Nephron (organoid): ENCODE measurements around the gene BNIP2.
"Not testable (repeated sequence)": the region's sequence is repeated elsewhere in the genome, so short reads cannot be mapped to it uniquely, and the experiment has no call there.

Source experiments
- H3K27ac Mint-ChIP-seq, 3 experiments: 2 replicates each; pipeline ENCODE4 v1.8.0; 2020; ENCODE audit warnings: mixed read lengths in 3 of 3, mild to moderate bottlenecking in 2 of 3, moderate library complexity in 1 of 3
- H3K27me3 Mint-ChIP-seq: 2 replicates; pipeline ENCODE4 v1.8.0; 2021; ENCODE audit warnings: low read depth, mild to moderate bottlenecking, moderate library complexity, mixed read lengths
- H3K36me3 Mint-ChIP-seq: 2 replicates; pipeline ENCODE4 v1.8.0; 2020; ENCODE audit warnings: low read depth, mixed read lengths
- H3K4me1 Mint-ChIP-seq: 2 replicates; pipeline ENCODE4 v1.8.0; 2020; ENCODE audit warnings: mixed read lengths
- H3K4me3 Mint-ChIP-seq, 3 experiments: 2 replicates each; pipeline ENCODE4 v1.8.0; 2020; ENCODE audit warnings: mild to moderate bottlenecking in 3 of 3, mixed read lengths in 3 of 3, moderate library complexity in 2 of 3
- H3K9me3 Mint-ChIP-seq: 2 replicates; pipeline ENCODE4 v1.8.0; 2020; ENCODE audit warnings: mixed read lengths
- TF ChIP-seq, protein P1 (sequence below), 3 experiments: fragments of 200-600 bp; sonication (generic); IDR thresholded peaks; one replicate each; pipeline ENCODE4 v1.5.0; 2021; ENCODE audit warnings: antibody characterized with exemption in 3 of 3; ENCODE audit not compliant: unreplicated experiment in 3 of 3

The BNIP2 gene

DNA sequence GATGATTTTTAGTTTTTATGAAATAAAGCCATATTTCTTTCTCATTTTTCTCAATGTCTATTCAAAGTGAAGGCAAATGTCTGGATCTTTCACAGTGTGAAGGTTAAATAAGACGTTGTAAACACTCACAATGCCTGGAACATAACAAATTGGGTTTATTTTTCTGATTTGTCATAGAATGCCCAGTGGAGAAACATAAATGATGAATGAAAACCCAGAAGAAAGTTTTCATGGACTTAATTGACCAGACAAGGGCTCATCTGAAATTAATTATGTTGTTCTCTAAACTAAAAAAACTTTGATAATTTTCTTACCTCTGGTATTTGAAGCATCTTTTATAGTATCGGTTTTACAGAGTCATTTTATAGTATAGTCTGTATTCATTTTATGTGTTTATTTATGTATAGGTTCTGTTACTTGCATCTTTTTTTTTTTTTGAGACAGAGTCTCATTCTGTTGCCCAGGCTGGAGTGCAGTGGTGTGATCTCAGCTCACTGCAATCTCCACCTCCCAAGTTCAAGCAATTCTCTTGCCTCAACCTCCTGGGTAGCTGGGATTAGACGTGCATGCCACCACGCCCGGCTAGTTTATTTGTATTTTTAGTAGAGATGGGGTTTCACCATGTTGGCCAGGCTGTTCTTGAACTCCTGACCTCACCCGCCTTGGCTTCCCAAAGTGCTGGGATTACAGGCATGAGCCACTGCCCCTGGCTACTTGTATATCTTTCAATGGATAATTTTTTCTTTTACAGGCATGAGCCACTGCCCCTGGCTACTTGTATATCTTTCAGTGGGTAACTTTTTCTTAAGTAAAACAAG is 15.1 kb upstream of the BNIP2 start:
- no peak overlapping the region for H3K4me3 Mint-ChIP-seq
- TF ChIP-seq, protein P1, sequence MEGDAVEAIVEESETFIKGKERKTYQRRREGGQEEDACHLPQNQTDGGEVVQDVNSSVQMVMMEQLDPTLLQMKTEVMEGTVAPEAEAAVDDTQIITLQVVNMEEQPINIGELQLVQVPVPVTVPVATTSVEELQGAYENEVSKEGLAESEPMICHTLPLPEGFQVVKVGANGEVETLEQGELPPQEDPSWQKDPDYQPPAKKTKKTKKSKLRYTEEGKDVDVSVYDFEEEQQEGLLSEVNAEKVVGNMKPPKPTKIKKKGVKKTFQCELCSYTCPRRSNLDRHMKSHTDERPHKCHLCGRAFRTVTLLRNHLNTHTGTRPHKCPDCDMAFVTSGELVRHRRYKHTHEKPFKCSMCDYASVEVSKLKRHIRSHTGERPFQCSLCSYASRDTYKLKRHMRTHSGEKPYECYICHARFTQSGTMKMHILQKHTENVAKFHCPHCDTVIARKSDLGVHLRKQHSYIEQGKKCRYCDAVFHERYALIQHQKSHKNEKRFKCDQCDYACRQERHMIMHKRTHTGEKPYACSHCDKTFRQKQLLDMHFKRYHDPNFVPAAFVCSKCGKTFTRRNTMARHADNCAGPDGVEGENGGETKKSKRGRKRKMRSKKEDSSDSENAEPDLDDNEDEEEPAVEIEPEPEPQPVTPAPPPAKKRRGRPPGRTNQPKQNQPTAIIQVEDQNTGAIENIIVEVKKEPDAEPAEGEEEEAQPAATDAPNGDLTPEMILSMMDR (IDR thresholded peaks at IDR 0.05; ENCODE audit: unreplicated experiment in 3 of 3): no peak
- peaks cover 3% of the 10 kb centered on the region for H3K9me3 Mint-ChIP-seq
- H3K36me3 Mint-ChIP-seq: no peaks in the 10 kb centered on the region
- peaks cover 10% of the 10 kb centered on the region for H3K27me3 Mint-ChIP-seq
- H3K4me1 Mint-ChIP-seq: no peaks in the 10 kb centered on the region
- H3K27ac Mint-ChIP-seq: no peak overlapping the region

DNA sequence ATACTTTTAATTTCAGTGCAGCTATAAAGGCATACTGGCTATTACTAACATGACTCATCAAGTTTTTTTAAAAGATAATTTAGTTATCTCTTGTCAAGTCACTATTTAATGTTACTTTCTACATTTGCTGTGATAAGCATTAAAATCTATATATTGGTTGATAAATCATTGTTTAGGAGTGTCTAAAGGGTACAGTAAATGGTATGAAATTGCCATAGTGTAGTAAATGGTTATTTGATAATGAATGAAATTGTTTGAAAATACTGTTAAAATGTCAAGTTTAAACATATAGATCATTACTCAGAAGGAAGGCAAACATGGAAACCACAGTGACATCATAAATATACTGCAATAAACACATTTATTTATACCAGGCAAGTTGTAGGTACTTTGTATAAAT is 13.2 kb upstream of the BNIP2 start:
- H3K4me3 Mint-ChIP-seq: no peak overlapping the region
- H3K27me3 Mint-ChIP-seq: peaks cover 10% of the 10 kb centered on the region
- no peaks in the 10 kb centered on the region for H3K36me3 Mint-ChIP-seq
- no peaks in the 10 kb centered on the region for H3K9me3 Mint-ChIP-seq
- no peak overlapping the region for H3K27ac Mint-ChIP-seq
- TF ChIP-seq, protein P1 (IDR thresholded peaks at IDR 0.05; ENCODE audit: unreplicated experiment in 3 of 3): no peak
- no peaks in the 10 kb centered on the region for H3K4me1 Mint-ChIP-seq

DNA sequence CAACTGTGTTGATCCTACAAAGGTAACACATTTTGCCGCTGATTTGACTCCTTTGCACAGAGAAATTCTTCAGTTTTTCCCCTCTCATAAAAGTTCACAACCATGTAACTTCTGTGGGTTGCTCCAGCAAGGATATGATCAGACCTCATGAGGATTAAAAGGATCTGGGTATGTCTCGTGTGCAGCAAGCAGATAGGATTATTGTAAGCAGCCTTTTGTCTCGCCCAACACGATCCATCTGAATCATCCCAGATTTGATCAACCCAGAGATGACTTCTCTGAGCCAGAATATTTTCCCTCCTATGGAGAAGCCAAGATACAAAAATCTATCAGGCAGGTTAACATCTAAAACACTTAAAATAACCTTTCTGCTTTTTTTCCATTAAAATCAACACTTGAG is 12.8 kb upstream of the BNIP2 start:
- H3K36me3 Mint-ChIP-seq: no peaks in the 10 kb centered on the region

DNA sequence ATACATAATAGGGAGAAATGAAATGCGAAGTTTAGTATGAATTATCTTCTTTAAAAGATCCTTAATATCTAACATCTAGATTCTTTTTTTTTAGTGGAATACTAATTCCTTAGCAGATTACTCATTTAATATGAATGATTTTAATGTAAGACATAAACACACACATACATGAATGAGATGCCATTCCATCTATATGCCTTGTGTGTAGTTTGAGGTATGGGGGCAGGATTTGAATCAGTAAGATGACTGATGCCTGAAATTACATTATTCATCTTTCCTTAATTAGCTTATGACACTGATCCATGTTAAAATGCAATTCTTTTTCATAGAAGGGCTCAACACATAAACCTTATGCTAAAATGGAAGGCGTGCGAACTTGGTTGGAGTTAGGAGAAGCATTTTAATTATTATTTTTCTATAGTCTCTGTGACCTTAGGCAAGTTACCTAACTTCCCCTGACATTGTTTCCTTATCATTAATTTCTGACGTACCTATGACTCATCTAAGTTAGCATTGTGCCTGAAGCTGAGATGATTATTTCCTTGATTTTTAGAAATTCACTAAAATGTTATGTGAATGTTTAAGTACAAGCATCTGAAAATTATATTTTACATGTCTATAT is 10.8 kb upstream of the BNIP2 start:
- H3K9me3 Mint-ChIP-seq: no peaks in the 10 kb centered on the region
- H3K36me3 Mint-ChIP-seq: no peaks in the 10 kb centered on the region
- no peak overlapping the region for H3K4me3 Mint-ChIP-seq
- peaks cover 13% of the 10 kb centered on the region for H3K27me3 Mint-ChIP-seq
- TF ChIP-seq, protein P1 (IDR thresholded peaks at IDR 0.05; ENCODE audit: unreplicated experiment in 3 of 3): no peak
- H3K4me1 Mint-ChIP-seq: no peaks in the 10 kb centered on the region
- no peak overlapping the region for H3K27ac Mint-ChIP-seq

More for the DNA sequence above, 12.8 kb upstream of the BNIP2 start:
- H3K4me1 Mint-ChIP-seq: no peaks in the 10 kb centered on the region
- H3K27ac Mint-ChIP-seq: no peak overlapping the region
- no peaks in the 10 kb centered on the region for H3K9me3 Mint-ChIP-seq
- TF ChIP-seq, protein P1 (IDR thresholded peaks at IDR 0.05; ENCODE audit: unreplicated experiment in 3 of 3): no peak
- H3K4me3 Mint-ChIP-seq: no peak overlapping the region
- H3K27me3 Mint-ChIP-seq: peaks cover 10% of the 10 kb centered on the region

DNA sequence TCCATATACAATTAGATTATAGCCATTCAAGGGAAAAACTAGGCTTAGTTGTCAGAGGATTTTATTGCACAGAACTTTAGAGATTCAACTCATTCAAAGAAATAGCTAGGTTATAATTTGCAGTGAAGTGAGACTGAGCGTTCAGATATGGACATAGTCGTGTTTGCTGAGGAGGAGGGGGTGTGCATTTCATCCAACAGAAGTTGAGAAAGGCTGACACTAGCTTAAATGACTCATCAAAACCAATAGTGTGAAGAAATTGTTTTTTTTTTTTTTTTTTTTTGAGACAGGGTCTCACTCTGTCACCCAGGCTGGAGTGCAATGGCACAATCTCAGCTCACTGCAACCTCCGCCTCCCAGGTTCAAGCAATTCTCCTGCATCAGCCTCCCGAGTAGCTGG is 8.9 kb upstream of the BNIP2 start:
- not testable (repeated sequence) for H3K36me3 Mint-ChIP-seq, H3K4me1 Mint-ChIP-seq, H3K4me3 Mint-ChIP-seq, H3K9me3 Mint-ChIP-seq, H3K27ac Mint-ChIP-seq
- peaks cover 13% of the 10 kb centered on the region for H3K27me3 Mint-ChIP-seq

DNA sequence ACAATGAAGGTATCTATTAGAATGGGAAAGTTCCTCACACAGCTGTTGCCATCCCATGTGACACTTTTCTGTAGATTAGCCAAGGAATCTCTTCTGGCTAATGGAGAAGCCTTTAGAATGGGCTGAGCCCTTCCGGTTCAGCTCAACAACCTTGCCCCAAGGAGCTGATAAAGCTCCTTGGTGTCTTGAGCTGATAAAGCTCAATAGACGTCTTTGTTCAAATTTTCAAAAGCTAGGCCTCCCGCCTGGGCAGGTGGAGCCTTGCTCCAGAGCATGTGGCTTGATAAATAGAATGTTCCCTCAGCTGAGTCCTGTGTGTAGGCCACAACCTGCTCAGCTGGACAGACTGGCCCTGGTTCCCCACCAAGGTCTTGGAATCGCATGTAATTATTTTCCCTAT is 7.2 kb upstream of the BNIP2 start:
- Mint-ChIP-seq H3K9me3 (no peaks in the 10 kb centered on the region), H3K4me1 (no peaks in the 10 kb centered on the region), H3K27me3 (peaks cover 8% of the 10 kb centered on the region), H3K27ac (no peak overlapping the region), H3K36me3 (no peaks in the 10 kb centered on the region), H3K4me3 (no peak overlapping the region)
- TF ChIP-seq, protein P1 (IDR thresholded peaks at IDR 0.05; ENCODE audit: unreplicated experiment in 3 of 3): no peak
